ENCODE measurements around the gene USP54.

The USP54 gene

GRCh38 chr10:73561192-73561591 lies 29.9 kb downstream of the USP54 start:
- TF ChIP-seq GATA3 (IDR thresholded peaks at IDR 0.05; ENCODE audit: low read depth, low read length) (no peak), GATA2 (IDR thresholded peaks at IDR 0.05; ENCODE audit: low read depth, low read length) (no peak)

GRCh38 chr10:73559590-73559989 lies 31.6 kb downstream of the USP54 start:
- no peak for TF ChIP-seq GATA2 (IDR thresholded peaks at IDR 0.05; ENCODE audit: low read depth, low read length)
- no peak for TF ChIP-seq GATA3 (IDR thresholded peaks at IDR 0.05; ENCODE audit: low read depth, low read length)

GRCh38 chr10:73556855-73557254 lies 34.3 kb downstream of the USP54 start:
- TF ChIP-seq GATA2 (IDR thresholded peaks at IDR 0.05; ENCODE audit: low read depth, low read length) = no peak
- TF ChIP-seq GATA3 (IDR thresholded peaks at IDR 0.05; ENCODE audit: low read depth, low read length) = no peak

- no peak for TF ChIP-seq GATA2 (IDR thresholded peaks at IDR 0.05; ENCODE audit: low read depth, low read length)
- no peak for TF ChIP-seq GATA3 (IDR thresholded peaks at IDR 0.05; ENCODE audit: low read depth, low read length)
These were observed 36.4 kb downstream of the USP54 start for GRCh38 chr10:73554721-73555120.

GRCh38 chr10:73553761-73554160 lies 37.4 kb downstream of the USP54 start:
- no peak for TF ChIP-seq GATA2 (IDR thresholded peaks at IDR 0.05; ENCODE audit: low read depth, low read length)
- TF ChIP-seq GATA3 (IDR thresholded peaks at IDR 0.05; ENCODE audit: low read depth, low read length) = no peak

GRCh38 chr10:73552819-73553715 lies 38.1 kb downstream of the USP54 start:
- TF ChIP-seq GATA2 (IDR thresholded peaks at IDR 0.05; ENCODE audit: low read depth, low read length) = no peak
- TF ChIP-seq GATA3 (IDR thresholded peaks at IDR 0.05; ENCODE audit: low read depth, low read length) = no peak

GRCh38 chr10:73551515-73551914 lies 39.6 kb downstream of the USP54 start:
- TF ChIP-seq GATA2 (IDR thresholded peaks at IDR 0.05; ENCODE audit: low read depth, low read length) (no peak), GATA3 (IDR thresholded peaks at IDR 0.05; ENCODE audit: low read depth, low read length) (no peak)

GRCh38 chr10:73545357-73545756 lies 45.8 kb downstream of the USP54 start:
- TF ChIP-seq GATA2 (IDR thresholded peaks at IDR 0.05; ENCODE audit: low read depth, low read length) (no peak), GATA3 (IDR thresholded peaks at IDR 0.05; ENCODE audit: low read depth, low read length) (no peak)

GRCh38 chr10:73537709-73538108 lies 53.4 kb downstream of the USP54 start:
- TF ChIP-seq GATA2 (IDR thresholded peaks at IDR 0.05; ENCODE audit: low read depth, low read length) (no peak), GATA3 (IDR thresholded peaks at IDR 0.05; ENCODE audit: low read depth, low read length) (no peak)

- TF ChIP-seq GATA3 (IDR thresholded peaks at IDR 0.05; ENCODE audit: low read depth, low read length) = no peak
- TF ChIP-seq GATA2 (IDR thresholded peaks at IDR 0.05; ENCODE audit: low read depth, low read length) = no peak
These were observed 53.9 kb downstream of the USP54 start for GRCh38 chr10:73537288-73537687.

GRCh38 chr10:73534857-73535256 lies 56.3 kb downstream of the USP54 start:
- TF ChIP-seq GATA3 (IDR thresholded peaks at IDR 0.05; ENCODE audit: low read depth, low read length) = no peak
- TF ChIP-seq GATA2 (IDR thresholded peaks at IDR 0.05; ENCODE audit: low read depth, low read length) = no peak

- no peak for TF ChIP-seq GATA3 (IDR thresholded peaks at IDR 0.05; ENCODE audit: low read depth, low read length)
- TF ChIP-seq GATA2 (IDR thresholded peaks at IDR 0.05; ENCODE audit: low read depth, low read length) = no peak
These were observed 61.9 kb downstream of the USP54 start for GRCh38 chr10:73529089-73529832.

- no peak for TF ChIP-seq GATA3 (IDR thresholded peaks at IDR 0.05; ENCODE audit: low read depth, low read length)
- no peak for TF ChIP-seq GATA2 (IDR thresholded peaks at IDR 0.05; ENCODE audit: low read depth, low read length)
These were observed 68.9 kb downstream of the USP54 start for GRCh38 chr10:73522263-73522662.

GRCh38 chr10:73519336-73519735 lies 71.8 kb downstream of the USP54 start:
- no peak for TF ChIP-seq GATA3 (IDR thresholded peaks at IDR 0.05; ENCODE audit: low read depth, low read length)
- no peak for TF ChIP-seq GATA2 (IDR thresholded peaks at IDR 0.05; ENCODE audit: low read depth, low read length)
